Activated effector memory CD4-positive, alpha-beta T cell treated with Interleukin-2 at 50 U/mL for 16 hours (primary cell): ENCODE measurements around the gene AIM2.
A peak's percentile ranks its signal among the peaks of the same experiment; 100 is the strongest.
"Not testable (repeated sequence)": the region's sequence is repeated elsewhere in the genome, so short reads cannot be mapped to it uniquely, and the experiment has no call there.

Experiments used
- DNase-seq: peaks from one replicate; pipeline ENCODE4 v3.0.0-alpha.2; 2020

Gene AIM2

GRCh38 chr1:159077120-159077961 is 775 bp upstream of the AIM2 start:
- peak; percentile 92 for DNase-seq

- DNase-seq = no peak
Observed at GRCh38 chr1:159071970-159072582, 4.5 kb downstream of the AIM2 start.

GRCh38 chr1:159068886-159069285 is 7.7 kb downstream of the AIM2 start:
- no peak for DNase-seq

- no peak for DNase-seq
Observed at GRCh38 chr1:159067699-159068621, 8.6 kb downstream of the AIM2 start.

- DNase-seq = no peak
Observed at GRCh38 chr1:159066108-159066507, 10.5 kb downstream of the AIM2 start.

- DNase-seq = no peak
Observed at GRCh38 chr1:159065106-159065505, 11.5 kb downstream of the AIM2 start.

GRCh38 chr1:159058751-159059150 is 17.8 kb downstream of the AIM2 start:
- no peak for DNase-seq

GRCh38 chr1:159056069-159056698 is 20.4 kb downstream of the AIM2 start:
- DNase-seq = no peak

- no peak for DNase-seq
Observed at GRCh38 chr1:159055181-159055641, 21.4 kb downstream of the AIM2 start.

- no peak for DNase-seq
Observed at GRCh38 chr1:159054427-159054826, 22.1 kb downstream of the AIM2 start.

- DNase-seq = no peak
Observed at GRCh38 chr1:159051436-159051835, 25.1 kb downstream of the AIM2 start.

- not testable (repeated sequence) for DNase-seq
Observed at GRCh38 chr1:159046486-159046885, 30.1 kb downstream of the AIM2 start.

- no peak for DNase-seq
Observed at GRCh38 chr1:159040893-159041724, 35.5 kb downstream of the AIM2 start.

GRCh38 chr1:159040206-159040605 is 36.4 kb downstream of the AIM2 start:
- DNase-seq = no peak

- DNase-seq = no peak
Observed at GRCh38 chr1:159030877-159031447, 45.6 kb downstream of the AIM2 start.

- DNase-seq = no peak
Observed at GRCh38 chr1:159030311-159030710, 46.3 kb downstream of the AIM2 start.

GRCh38 chr1:159026841-159027240 is 49.7 kb downstream of the AIM2 start:
- not testable (repeated sequence) for DNase-seq

GRCh38 chr1:159025043-159025442 is 51.5 kb downstream of the AIM2 start:
- no peak for DNase-seq

- DNase-seq = no peak
Observed at GRCh38 chr1:159023723-159024122, 52.8 kb downstream of the AIM2 start.

GRCh38 chr1:159015440-159015909 is 61.1 kb downstream of the AIM2 start:
- DNase-seq = peak; percentile 60

- no peak for DNase-seq
Observed at GRCh38 chr1:159014851-159015250, 61.7 kb downstream of the AIM2 start.
